Activated CD4-positive, alpha-beta T cell treated with anti-CD3 and anti-CD28 coated beads, Interleukin-2, amount 50 U/mL, for 48 hours (primary cell): ENCODE data around the gene COA7.

Experiments used
- DNase-seq, 2 experiments: peaks; one replicate each; pipeline ENCODE4 v3.0.0-alpha.2; 2020

The COA7 gene

DNA sequence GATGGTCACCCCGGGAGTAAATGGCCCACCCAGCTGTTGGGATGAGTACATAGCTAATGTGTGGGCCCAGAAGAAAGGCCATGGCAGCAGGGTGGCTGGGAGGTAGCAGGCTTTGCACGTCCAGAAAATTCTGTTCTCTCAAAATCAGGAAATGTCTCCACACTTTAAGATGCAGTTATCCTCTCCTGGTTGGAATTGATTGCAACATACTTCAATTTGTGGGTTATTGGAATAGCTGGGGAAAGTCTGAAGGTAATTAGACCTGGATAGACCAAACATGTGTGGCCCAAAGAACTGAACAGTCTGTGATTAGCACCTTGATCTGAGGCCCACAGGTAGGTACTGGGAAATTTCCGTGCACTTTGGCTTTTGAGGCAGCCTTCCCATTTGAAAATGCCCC, 30.2 kb downstream of the COA7 start:
- no peak for DNase-seq

DNA sequence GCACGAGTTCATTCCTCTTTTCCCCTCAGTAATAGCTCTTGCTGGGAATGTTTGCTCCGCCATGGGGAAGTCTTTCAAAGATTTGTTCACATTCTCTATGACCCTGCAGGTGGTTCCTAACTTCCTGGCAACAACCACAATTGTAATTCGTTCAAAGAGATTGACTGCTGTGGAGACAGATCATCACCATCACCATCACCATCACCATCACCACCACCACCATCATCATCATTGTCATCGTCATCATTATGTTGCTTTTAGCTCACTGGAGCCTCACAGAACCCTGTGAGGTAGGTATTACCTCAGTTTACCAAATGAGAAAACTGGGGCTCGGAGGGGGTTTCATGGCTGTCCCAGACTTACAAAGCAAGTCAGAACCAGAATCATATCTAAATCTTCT, 30.9 kb downstream of the COA7 start:
- DNase-seq: no peak

DNA sequence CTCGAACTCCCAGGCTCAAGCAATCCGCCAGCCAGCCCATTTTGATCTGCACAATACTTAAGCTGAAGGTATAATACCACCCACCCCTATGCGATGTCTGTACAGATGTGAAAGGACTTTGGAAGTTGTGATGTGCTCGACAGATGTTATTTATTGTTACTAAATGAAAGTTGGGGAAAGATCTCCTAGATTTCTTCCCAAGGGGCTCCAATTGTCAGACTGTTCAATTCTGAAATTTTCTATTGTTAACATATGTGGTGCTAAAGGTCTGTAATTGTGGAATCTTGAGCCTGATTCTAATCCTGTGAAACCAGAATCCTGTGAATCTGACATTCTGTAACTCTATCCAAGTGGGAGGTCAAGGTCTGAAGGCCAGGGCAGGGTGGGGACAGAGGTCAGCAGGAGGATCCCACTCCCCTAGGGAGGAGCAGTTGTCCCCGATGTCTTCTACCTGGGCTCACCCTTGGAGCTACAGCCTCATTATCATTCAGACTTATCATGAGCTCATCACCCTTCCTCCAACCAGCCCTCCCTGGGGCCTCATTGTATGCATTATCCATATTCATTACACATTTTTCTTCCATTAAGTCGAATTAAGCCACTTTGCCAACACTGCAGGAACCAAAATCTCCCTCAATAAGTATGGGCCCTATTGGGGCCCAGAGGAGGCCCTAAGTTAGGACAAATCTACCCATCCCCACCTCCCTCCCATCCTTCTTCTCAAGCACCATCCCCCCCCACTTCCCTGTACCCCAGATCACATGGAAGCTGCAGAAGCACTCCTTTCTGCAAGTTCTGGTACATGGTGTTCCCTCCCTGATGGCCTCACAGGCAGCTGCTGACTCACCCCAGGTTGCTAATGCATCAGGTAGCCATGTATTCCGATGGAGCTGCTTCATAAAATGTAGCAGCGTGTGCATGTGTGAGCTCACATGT, 32.9 kb downstream of the COA7 start:
- DNase-seq: no peak

DNA sequence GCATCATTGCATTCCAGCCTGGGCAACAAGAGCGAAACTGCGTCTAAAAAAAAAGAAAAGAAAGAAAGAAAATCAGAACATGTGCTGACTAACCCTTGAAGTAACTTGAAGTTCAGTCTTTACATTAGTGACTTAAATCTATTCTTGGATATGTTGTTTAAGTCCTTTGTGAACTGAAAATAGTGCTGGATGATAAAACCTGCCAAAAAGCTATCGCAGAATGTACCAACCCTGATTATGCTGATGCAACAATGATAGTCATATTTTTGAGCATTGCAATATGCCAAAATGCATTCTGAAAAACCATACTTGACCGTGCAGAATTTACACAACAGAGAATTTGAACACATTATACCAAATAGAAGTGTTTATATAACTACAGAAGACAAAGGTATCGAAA, 34.4 kb downstream of the COA7 start:
- DNase-seq: no peak

DNA sequence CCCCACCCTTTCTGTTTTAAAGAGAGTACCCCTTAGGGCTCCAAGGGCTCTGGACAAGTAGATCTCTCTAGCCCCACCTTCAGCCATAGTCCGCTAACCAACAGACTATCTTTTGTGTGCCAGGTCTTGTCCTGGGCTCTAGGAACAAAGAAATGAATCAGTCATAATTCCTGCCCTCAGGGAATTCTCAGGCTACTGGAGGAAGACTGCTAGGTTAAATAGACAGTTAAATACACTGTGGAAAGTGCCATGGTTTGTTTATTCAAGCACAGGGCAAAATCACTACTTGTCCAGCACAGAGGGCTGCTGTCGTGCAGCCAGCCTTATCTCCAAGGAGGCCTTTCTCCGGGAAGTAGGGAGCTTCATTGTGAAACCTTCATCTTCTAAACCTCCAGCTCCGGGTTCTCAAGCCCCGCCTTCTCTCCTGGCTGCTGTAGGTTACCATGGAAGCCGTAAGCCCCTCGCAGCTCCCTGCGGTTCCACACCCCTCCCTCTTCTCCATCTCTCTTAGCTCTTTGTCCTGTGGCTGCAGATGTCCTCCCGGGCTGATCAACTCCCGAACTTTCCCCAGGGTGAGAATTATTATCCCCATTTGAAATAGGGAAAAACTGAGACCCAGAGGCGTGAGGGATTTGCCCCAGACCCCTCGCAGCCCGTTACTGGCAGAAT, 35.4 kb downstream of the COA7 start:
- DNase-seq: no peak

DNA sequence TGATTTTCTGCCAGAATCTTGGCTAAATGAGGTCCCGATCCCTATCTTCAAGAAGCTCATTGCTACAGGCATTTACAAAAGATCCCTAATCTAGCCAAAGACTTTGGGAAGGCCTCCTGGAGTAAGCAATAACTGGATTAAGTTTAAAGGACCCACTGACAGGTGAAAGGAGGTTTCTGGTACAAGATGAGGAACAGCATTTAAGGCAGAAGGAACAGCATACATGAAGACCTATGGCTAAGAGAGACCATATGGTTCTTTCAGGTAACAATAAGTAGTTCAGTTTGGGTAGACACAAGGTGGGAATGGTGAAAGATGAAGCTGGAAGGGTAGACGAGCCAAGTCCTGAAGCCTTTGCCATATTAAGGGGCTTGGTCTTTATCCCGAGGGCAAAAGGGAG, 37.3 kb downstream of the COA7 start:
- no peak for DNase-seq

DNA sequence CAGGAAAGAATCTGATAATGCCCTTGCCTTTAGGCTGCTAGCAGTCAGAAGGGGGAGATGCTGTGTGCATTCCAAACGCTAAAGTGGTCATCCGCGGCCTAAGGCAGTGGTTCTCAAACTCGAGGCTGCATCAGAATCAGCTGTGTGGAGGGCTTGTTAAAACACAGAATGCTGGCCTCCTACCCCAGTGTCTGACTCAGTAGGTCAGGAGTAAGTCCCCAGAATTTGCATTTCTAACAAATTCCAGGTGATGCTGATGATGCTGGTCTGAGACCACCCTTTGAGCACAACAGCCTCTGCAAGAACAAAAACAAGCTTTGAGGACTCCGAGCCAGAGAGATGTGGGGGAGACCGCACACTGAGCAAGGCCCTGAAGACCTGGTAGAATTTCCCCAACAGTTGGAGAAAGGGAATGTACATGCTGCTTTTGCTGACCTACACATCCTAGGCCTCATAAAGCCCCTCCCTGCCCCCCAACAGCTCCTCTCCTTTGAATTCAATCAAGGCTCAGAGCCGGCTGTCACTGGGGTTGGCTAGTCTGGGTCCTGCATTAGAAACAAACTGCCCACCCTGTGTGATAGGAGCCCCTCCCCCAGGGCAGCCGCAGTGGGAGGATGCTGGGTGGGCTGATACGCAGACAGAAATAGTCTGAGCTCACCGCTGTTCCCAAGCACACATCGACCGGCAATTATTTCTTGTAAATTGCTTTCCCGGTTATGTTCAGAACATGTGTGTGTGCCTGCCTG, 38.1 kb downstream of the COA7 start:
- no peak for DNase-seq

DNA sequence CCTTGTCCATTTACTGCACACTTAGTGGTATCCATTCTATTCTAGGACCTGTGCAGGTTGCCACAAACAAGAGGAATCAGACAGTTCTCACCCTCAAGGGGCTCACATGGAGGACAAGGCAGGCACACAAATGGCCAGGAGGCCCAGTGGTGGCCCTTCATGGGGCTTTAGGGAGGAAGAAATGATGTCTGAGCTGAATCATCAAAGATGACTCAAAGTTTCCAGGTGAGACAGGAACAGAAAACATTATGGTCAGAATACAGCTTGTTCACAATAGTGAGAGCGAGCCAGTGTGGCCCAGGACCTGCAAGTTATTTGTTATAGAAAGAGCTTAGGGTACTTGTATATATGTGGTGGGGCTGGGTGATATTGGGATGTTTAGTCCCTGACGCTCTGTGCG, 38.8 kb downstream of the COA7 start:
- DNase-seq: peak; percentile 27 to 48

DNA sequence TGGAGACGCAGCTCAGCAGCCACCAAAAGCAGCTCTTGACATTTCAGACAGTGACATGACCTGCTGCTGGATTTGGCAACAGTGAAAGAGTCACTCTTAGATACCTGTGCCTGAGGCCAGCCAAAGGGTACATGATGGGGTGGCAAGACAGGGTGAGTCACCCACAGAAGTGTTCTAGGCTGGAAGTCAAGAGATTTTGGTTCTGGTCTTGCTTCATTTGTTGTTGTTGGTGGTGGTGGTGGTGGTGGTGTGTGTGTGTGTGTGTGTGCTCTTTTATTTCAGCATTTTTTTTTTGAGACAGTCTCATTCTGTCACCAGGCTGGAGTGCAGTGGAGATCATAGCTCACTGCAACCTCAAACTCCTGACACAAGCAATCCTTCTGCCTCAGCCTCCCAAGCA, 39.4 kb downstream of the COA7 start:
- DNase-seq: peak in 1 of 2 experiments; percentile 20

DNA sequence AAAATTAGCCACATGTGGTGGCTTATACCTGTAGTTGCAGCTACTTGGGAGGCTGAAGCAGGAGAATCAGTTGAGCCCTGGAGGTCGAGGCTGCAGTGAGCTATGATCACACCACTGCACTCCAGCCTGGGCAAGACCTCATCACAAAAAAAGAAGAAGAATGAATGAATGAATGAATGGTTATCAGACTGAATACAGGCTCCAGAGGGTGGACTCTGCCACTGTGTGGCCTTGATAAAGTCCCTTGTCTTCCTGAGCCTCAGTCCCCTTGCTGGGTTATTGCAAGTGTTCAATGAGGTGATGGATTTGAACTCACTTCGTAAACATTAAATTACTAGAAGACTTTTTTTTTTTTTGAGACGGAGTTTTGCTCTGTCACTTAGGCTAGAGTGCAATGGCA, 40.4 kb downstream of the COA7 start:
- DNase-seq: no peak

DNA sequence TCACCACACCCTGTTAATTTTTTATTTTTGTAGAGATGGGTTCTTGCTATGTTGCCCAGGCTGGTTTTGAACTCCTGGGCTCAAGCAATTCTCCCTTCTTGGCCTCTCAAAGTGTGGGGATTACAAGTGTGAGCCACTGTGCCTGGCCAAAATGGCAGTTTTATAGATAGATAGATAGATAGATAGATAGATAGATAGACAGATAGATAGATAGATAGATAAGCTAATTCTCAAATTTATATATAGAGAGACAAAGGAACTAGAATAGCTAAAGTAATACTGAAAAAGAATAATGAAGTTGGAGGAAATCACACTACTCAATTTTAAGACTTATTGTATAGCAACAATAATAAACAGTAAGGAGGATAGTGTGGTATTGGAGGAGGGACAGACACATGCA, 44.1 kb downstream of the COA7 start:
- no peak for DNase-seq

DNA sequence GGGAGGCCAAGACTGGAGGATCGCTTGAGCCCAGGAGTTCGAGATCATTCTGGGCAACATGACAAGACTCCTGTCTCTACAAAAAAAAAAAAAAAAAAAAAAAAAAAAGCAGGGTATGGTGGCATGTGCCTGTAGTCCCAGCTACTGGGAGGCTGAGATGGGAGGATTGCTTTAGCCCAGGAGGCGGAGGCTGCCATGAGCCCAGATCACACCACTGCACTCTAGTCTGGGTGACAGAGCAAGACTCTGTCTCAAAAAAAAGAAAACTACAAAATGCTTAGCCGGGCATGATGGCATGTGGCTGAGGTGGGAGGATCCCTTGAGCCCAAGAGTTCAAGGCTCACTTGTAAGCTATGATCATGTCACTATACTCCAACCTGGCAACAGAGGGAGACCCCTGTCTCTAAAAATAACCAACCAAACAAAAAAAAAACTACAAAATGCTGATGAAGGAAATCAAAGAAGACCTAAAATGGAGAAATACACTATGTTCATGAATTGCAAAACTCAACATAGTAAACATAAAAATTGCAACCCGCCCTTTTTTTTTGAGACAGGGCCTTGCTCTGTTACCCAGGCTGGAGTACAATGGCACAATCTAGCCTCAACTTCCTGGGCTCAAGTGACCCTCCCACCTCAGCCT, 44.8 kb downstream of the COA7 start:
- DNase-seq: no peak

DNA sequence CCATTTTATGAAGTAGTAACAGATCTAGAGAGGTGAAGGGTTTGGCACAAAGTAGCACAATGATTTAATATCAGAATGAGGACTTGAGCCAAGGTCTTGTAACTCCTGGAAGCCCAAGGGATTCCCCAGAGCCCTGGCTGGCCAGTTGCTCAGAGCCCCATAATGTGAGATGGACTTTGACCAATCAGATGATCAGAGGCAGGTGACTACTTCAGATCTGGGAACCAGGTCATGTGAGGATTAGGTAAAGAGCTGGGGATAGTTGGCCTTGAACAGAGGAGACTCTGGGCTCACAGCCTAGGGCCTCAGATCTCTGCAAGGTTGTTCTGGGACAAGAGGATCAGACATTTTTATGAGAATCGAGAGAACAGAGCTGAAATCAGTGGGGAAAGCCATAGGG, 46.2 kb downstream of the COA7 start:
- no peak for DNase-seq

DNA sequence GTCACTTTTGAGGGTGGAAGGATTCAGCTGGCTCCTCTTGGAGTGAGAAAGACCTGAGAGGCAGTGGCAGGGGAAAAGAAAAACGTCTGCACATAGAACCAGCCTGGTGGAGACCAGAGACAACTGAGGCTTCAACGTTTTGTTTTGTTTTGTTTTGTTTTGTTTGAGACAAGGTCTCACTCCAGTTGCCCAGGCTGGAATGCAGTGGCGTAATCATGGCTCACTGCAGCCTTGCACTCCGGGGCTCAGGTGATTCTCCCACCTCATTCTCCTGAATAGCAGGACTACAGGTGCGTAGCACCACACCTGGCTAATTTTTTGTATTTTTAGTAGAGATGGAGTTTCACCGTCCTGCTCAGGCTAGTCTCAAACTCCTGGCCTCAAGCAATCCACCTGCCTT, 52.9 kb downstream of the COA7 start:
- no peak for DNase-seq

DNA sequence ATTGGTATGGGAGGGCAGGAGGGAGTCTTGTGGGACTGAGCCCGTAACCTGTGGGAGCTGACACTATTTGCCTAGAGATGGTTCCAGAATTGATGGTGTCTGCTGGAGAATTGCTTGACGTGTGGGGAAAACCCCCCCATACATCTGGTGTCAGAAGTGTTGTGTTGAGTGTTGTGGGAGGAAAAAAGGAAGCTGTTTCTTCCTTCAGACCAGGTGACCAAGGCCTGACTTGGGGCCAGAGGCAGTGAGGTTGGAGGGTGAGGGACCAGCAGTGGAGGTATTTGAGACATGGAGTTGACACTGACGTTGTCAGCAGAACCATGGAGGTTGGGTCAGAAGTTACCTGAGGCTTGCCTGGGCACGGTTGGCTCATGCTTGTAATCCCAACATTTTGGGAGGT, 56.8 kb downstream of the COA7 start:
- no peak for DNase-seq

DNA sequence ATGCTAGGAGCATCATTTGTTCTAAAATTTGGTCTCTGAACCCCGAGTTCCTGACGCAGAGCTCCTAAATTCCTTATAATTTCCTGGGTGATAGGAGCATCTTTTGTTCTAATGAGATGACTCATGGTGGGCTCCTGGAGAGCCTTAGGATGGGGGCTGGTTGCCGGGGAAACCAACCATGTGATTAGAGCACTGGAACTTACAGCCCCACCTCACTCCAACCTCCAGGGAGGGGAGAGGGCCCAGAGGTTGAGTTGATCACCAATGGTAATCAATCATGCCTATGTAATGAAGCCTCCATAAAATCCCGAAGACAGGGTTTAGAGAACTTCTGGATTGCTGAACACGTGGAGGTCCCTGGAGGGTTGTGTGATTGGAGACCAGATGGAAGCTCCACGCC, 57.5 kb downstream of the COA7 start:
- DNase-seq: no peak

DNA sequence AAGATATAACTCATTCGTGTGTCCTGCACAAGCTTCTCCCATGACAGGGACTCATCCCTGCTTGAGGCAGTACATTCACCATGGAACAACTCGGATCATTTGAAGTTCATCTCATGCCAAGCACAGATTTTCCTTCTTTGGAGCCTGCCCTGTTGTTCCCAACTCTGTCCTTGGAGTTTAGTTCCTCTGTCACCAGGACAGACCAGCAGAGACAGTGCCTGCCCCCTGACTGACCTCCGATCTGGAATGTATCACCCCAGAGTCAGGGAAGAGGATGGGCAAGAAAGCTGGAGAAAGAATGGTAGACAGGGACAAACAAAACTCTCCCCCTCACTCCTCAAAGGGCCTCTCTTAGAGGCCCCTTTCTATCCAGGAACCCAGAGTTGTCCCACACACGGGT, 60.2 kb downstream of the COA7 start:
- no peak for DNase-seq

DNA sequence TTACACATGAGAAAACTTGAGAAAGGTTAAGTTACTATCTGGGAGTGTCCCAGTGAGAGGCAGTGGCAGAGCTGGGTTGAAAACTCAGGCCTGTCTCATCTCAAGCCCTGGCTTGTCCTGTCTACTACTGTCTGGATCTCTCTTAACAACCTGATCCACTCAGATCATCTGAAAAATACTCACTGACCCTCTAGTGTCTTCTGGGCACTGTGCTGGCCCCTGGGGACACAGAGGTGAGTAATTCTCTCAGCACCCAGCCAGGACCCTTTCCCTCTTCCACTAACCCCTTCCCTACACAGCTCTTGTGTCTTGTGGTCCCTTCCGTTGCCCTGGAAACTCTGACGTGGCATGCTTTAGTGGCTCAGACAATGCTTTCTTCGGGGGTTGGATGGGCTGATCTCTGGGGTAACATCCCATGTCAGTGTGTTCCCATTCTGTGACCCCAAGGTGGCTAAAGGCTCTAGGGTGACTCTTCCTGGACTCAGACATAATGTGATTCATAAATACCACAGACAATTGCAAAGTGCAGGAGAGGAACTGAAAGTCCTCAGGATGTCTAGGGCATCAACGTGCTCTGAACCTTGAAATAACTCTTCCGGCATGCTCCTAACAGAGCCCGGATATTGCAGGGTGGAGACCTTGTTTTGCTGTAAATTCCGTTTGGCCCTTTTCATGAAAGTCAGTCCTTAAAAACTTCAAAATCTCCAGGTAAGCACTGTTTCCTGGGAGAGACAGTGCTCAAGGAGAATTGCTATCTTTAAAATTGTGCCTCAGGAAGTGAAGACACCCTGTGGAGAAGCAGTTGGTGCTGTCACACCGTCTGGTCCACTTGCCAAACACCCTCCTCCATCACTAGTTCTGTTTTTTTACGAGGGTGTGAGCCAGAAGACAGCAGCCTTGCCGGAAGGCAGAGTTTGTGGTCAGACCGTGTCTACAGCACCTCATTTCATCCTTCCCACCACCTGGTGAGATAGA, 61.1 kb downstream of the COA7 start:
- peak; percentile 63 to 73 for DNase-seq

DNA sequence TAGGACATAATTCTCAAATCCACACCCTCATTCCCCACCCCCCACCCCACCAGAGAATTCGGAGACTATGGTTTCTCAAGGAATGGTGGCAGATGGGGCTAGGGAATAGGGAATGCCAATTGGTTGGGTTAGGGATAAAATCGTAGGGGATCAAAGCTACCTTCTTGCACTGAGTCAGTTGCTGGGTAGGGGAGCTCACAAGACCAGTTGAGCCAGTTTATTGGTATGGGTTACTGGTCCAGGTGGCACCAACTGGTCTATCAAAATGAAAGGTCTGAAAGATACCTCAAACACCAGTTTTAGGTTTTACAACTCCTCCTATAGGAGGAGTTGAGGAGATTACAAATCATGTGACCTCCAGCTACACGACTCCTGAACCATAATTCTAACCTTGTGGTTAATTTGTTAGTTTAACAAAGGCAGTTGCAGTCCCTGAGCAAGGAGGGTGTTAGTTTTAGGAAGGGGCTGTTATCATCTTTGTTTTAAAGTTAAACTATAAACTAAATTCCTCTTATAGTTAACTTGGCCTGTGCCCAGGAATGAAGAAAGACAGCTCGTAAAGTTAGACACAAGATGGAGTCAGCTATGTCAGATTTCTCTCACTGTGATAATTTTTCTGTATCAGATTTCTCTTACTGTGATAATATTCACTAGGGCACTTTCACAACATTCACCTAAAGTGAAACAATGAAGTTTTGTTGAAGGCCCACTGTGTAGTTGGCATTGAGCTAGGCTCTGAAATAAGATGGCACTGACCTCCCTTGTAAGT, 62.6 kb downstream of the COA7 start:
- no peak for DNase-seq
